Suprapubic skin (tissue), 4 donors: ENCODE results near the gene CLTCL1.

ENCODE experiments used
- CTCF ChIP-seq, 2 donors: fragments of 200-600 bp in 1 of 2; fragments of 450-650 bp in 1 of 2; sonication (generic) in 1 of 2; IDR thresholded peaks; one replicate each; pipeline ENCODE4 v1.5.1; 2016 to 2019; ENCODE audit warnings: antibody characterized with exemption in 2 of 2, mild to moderate bottlenecking in 1 of 2, moderate library complexity in 1 of 2
- EP300 ChIP-seq: sonication (generic); formaldehyde crosslinking; IDR thresholded peaks from one replicate; pipeline ENCODE4 v1.6.1; 2017; ENCODE audit warnings: antibody characterized with exemption
- POLR2A ChIP-seq, 2 donors: fragments of 450-650 bp; IDR thresholded peaks; one replicate each; pipeline ENCODE4 v1.6.1; 2017; ENCODE audit warnings: antibody characterized with exemption in 2 of 2, mild to moderate bottlenecking in 2 of 2, moderate library complexity in 2 of 2
- POLR2AphosphoS5 ChIP-seq, 3 donors: sonication (generic); formaldehyde crosslinking; IDR thresholded peaks; one replicate each; pipeline ENCODE4 v1.6.1; 2017; ENCODE audit warnings: antibody characterized with exemption in 3 of 3

- TF ChIP-seq POLR2A (IDR thresholded peaks at IDR 0.05) (no peak), POLR2AphosphoS5 (IDR thresholded peaks at IDR 0.05) (no peak), CTCF (IDR thresholded peaks at IDR 0.05) (no peak), EP300 (no peak)
Observed at GRCh38 chr22:19325296-19325948, 33.9 kb upstream of the CLTCL1 start.
